HepG2 (cell line): ENCODE data around the gene BLVRA. TPM values are rescaled to one million over a fixed set of nuclear protein-coding genes. Genes with fewer than 3 reads are reported as not detected.

Source experiments
- ATAC-seq: fragments of 200-7000 bp; cut with Tn5 transposase; 3 replicates; pipeline ENCODE4 v1.9.1; 2020; ENCODE audit warnings: mild to moderate bottlenecking, moderate library complexity
- BruUV-seq: library from RNA; stranded (reverse); fragments of 400-500 nt; replicated peaks from 2 replicates; lab custom pipeline; 2021; lab: Mats Ljungman, UMichigan
- CTCF ChIA-PET: fragments of 300-600 bp; formaldehyde crosslinking; extraction: SDS; loops from one replicate; lab custom pipeline; 2021; ENCODE audit warnings: low total read pairs, inconsistent platforms, low intra/inter-chr PET ratio; lab: Yijun Ruan, JAX
- POLR2A ChIA-PET: fragments of 350-600 bp; sonication (Branson Sonifier 250); formaldehyde crosslinking; loops from one replicate; lab custom pipeline; 2020; ENCODE audit warnings: antibody characterized with exemption, inconsistent platforms; lab: Yijun Ruan, JAX
- DNase-seq: peaks from one replicate; pipeline ENCODE4 v3.0.0-alpha.2; 2015; ENCODE audit warnings: low spot score
- FAIRE-seq: peaks from 3 replicates; lab custom pipeline; 2011; peaks lifted over from hg19 to GRCh38; lab: Jason Lieb, UNC
- H2AFZ ChIP-seq: one replicate; pipeline ENCODE4 v1.6.1; 2011; ENCODE audit warnings: low read length, inconsistent platforms
- H3K27ac ChIP-seq: fragments of 300-600 bp; 3 replicates; pipeline ENCODE4 v1.8.0; 2011; ENCODE audit warnings: mixed run types, mild to moderate bottlenecking, mixed read lengths, low read length, inconsistent platforms; ENCODE audit not compliant: insufficient read depth; ENCODE audit errors: extremely low read length
- H3K27me3 ChIP-seq, 2 experiments: fragments of 200-600 bp in 1 of 2; 2 replicates in 1 of 2; 3 replicates in 1 of 2; pipeline versions ENCODE4 v1.6.0 to v1.8.0; 2011; ENCODE audit warnings: low read length in 2 of 2, mild to moderate bottlenecking in 2 of 2, moderate library complexity in 2 of 2, inconsistent platforms in 1 of 2; ENCODE audit not compliant: insufficient read depth in 2 of 2, control insufficient read depth in 1 of 2
- H3K36me3 ChIP-seq, 2 experiments: fragments of 200-600 bp in 1 of 2; replicated peaks in 1 of 2; 2 replicates in 1 of 2; 3 replicates in 1 of 2; pipeline versions ENCODE4 v1.5.1 to v1.8.0; 2011; ENCODE audit warnings: low read length in 2 of 2, inconsistent platforms in 1 of 2; ENCODE audit not compliant: insufficient read depth in 2 of 2, control insufficient read depth in 1 of 2
- H3K4me1 ChIP-seq: 2 replicates; pipeline ENCODE4 v1.5.1; 2012; ENCODE audit warnings: low read length, inconsistent platforms; ENCODE audit not compliant: insufficient read depth
- H3K4me2 ChIP-seq: 2 replicates; pipeline ENCODE4 v1.6.0; 2011; ENCODE audit warnings: low read depth, low read length, inconsistent platforms
- H3K4me3 ChIP-seq, 3 experiments: fragments of 200-600 bp in 1 of 3; sonication (generic), shearing (Covaris generic) in 1 of 3; replicated peaks in 1 of 3; 2 replicates each; pipeline ENCODE4 v1.5.1; 2011 to 2016; ENCODE audit warnings: low read length in 3 of 3, inconsistent platforms in 2 of 3, low read depth in 2 of 3, mild to moderate bottlenecking in 2 of 3, control low read depth in 1 of 3, mixed read lengths in 1 of 3; ENCODE audit not compliant: insufficient read depth in 1 of 3
- H3K79me2 ChIP-seq: one replicate; pipeline ENCODE4 v1.6.1; 2011; ENCODE audit warnings: low read length, inconsistent platforms; ENCODE audit not compliant: insufficient read depth
- H3K9ac ChIP-seq: 2 replicates; pipeline ENCODE4 v1.6.0; 2011; ENCODE audit warnings: mild to moderate bottlenecking, low read depth, low read length, inconsistent platforms; ENCODE audit not compliant: insufficient read depth
- H3K9me3 ChIP-seq: 2 replicates; pipeline ENCODE4 v1.5.1; 2012; ENCODE audit warnings: mild to moderate bottlenecking, low read length
- H4K20me1 ChIP-seq: 2 replicates; pipeline ENCODE4 v1.6.0; 2011; ENCODE audit warnings: inconsistent platforms, mild to moderate bottlenecking, low read length, moderate library complexity; ENCODE audit not compliant: insufficient read depth
- ATF7 ChIP-seq, 2 experiments: fragments of 450-650 bp in 1 of 2; sonication (generic) in 1 of 2; formaldehyde crosslinking in 1 of 2; IDR thresholded peaks; 2 replicates each; pipeline versions ENCODE4 v1.4.0 to v1.6.1; 2016 to 2020; ENCODE audit warnings: antibody characterized with exemption in 1 of 2, mild to moderate bottlenecking in 1 of 2, missing genetic modification reagents in 1 of 2
- DMTF1 ChIP-seq: sonication (generic); formaldehyde crosslinking; IDR thresholded peaks from 2 replicates; pipeline ENCODE4 v1.4.0; 2020; ENCODE audit warnings: mild to moderate bottlenecking, missing genetic modification reagents
- EP300 ChIP-seq, 3 experiments: sonication (generic) in 1 of 3; formaldehyde crosslinking in 1 of 3; IDR thresholded peaks; 2 replicates each; pipeline versions ENCODE4 v1.5.1 to v1.6.1; 2011 to 2020; ENCODE audit warnings: low read depth in 2 of 3, low read length in 2 of 3, borderline replicate concordance in 1 of 3, improper control_type of control experiment in 1 of 3, mild to moderate bottlenecking in 1 of 3, missing genetic modification reagents in 1 of 3, moderate library complexity in 1 of 3
- HOXA3 ChIP-seq: sonication (generic); formaldehyde crosslinking; IDR thresholded peaks from 2 replicates; pipeline ENCODE4 v1.5.0; 2020; ENCODE audit warnings: missing genetic modification reagents
- HOXA7 ChIP-seq: sonication (generic); formaldehyde crosslinking; IDR thresholded peaks from 2 replicates; pipeline ENCODE4 v1.8.1; 2022; ENCODE audit warnings: mild to moderate bottlenecking, missing genetic modification reagents, moderate library complexity
- JARID2 ChIP-seq: sonication (generic); formaldehyde crosslinking; IDR thresholded peaks from 2 replicates; pipeline ENCODE4 v1.8.1; 2023; ENCODE audit warnings: missing genetic modification reagents, inconsistent platforms; ENCODE audit not compliant: insufficient replicate concordance
- NR2C2 ChIP-seq: sonication (generic); formaldehyde crosslinking; IDR thresholded peaks from 2 replicates; pipeline ENCODE4 v1.4.0; 2020; ENCODE audit warnings: missing genetic modification reagents, mild to moderate bottlenecking, moderate library complexity, borderline replicate concordance
- NR2F1 ChIP-seq, 2 experiments: fragments of 450-650 bp in 1 of 2; formaldehyde crosslinking in 1 of 2; IDR thresholded peaks; 2 replicates each; pipeline versions ENCODE4 v1.5.0 to v1.6.1; 2016 to 2020; ENCODE audit warnings: mild to moderate bottlenecking in 1 of 2, missing compliant biosample characterization in 1 of 2, missing genetic modification reagents in 1 of 2, moderate library complexity in 1 of 2
- PRDM15 ChIP-seq: sonication (generic); formaldehyde crosslinking; IDR thresholded peaks from 2 replicates; pipeline ENCODE4 v1.4.0; 2020; ENCODE audit warnings: missing genetic modification reagents
- TAF1 ChIP-seq: sonication (generic); formaldehyde crosslinking; IDR thresholded peaks from 2 replicates; pipeline ENCODE4 v1.4.0; 2020; ENCODE audit warnings: missing genetic modification reagents
- ZNF556 ChIP-seq: sonication (generic); formaldehyde crosslinking; IDR thresholded peaks from 2 replicates; pipeline ENCODE4 v1.4.0; 2020; ENCODE audit warnings: mild to moderate bottlenecking, missing genetic modification reagents, borderline replicate concordance
- ZNF652 ChIP-seq: IDR thresholded peaks from 2 replicates; pipeline ENCODE4 v1.6.1; 2016; ENCODE audit warnings: low read depth, borderline replicate concordance
- ZNF703 ChIP-seq: sonication (generic); formaldehyde crosslinking; IDR thresholded peaks from 2 replicates; pipeline ENCODE4 v1.5.1; 2020; ENCODE audit warnings: missing genetic modification reagents, mild to moderate bottlenecking, moderate library complexity, borderline replicate concordance
- WGBS: methylation state at CpG from one replicate; pipeline ENCODE4 v1.1.6; 2017; ENCODE audit warnings: low lambda C conversion rate; 5-methylcytosine and 5-hydroxymethylcytosine counted together
- in situ Hi-C: cut with HindIII; loops from 2 replicates; pipeline ENCODE4 v1.10.0; 2017; ENCODE audit warnings: low pct_unique_long_range_greater_than_20kb; ENCODE audit not compliant: extremely low pct_ligation_motif_present
- intact Hi-C: fragments of 100-400 bp; cut with micrococcal nuclease; formaldehyde crosslinking; loops from one replicate; pipeline ENCODE4 v1.10.0; 2022; ENCODE audit not compliant: unreplicated experiment
- polyA plus RNA-seq, 8 experiments: library from polyadenylated mRNA; depleted of rRNA in 3 of 8; stranded (reverse) in 7 of 8; unstranded in 1 of 8; fragments of >200 nt; fragmentation: Illumina TruSeq in 4 of 8; extraction: Trizol in 4 of 8; gene quantifications; 2 replicates each; pipeline versions ENCODE4 v1.2.1 to v1.2.3, GENCODE V29; 2011 to 2016; ENCODE audit warnings: low read depth in 4 of 8, missing spikeins in 1 of 8, mixed read lengths in 1 of 8; ENCODE audit not compliant: insufficient read depth in 1 of 8
- total RNA-seq, 5 experiments: library from RNA; depleted of rRNA; stranded (reverse); fragments of >200 nt; fragmentation: Illumina TruSeq; extraction: Trizol; gene quantifications; 2 replicates each; pipeline ENCODE4 v1.2.3, GENCODE V29; 2016; ENCODE audit warnings: low read depth in 1 of 5
- TF ChIP-seq, protein P1 (sequence below): sonication (generic); formaldehyde crosslinking; conservative IDR thresholded peaks from 2 replicates; pipeline ENCODE4 v1.4.0; 2020; ENCODE audit warnings: missing genetic modification reagents

Gene BLVRA
- total and polyA plus RNA-seq, 2 of the 13 experiments (the other 11 are each of a cell fraction or from before 2014, with no cell fraction given) = 39.2 to 64.2 TPM

DNA sequence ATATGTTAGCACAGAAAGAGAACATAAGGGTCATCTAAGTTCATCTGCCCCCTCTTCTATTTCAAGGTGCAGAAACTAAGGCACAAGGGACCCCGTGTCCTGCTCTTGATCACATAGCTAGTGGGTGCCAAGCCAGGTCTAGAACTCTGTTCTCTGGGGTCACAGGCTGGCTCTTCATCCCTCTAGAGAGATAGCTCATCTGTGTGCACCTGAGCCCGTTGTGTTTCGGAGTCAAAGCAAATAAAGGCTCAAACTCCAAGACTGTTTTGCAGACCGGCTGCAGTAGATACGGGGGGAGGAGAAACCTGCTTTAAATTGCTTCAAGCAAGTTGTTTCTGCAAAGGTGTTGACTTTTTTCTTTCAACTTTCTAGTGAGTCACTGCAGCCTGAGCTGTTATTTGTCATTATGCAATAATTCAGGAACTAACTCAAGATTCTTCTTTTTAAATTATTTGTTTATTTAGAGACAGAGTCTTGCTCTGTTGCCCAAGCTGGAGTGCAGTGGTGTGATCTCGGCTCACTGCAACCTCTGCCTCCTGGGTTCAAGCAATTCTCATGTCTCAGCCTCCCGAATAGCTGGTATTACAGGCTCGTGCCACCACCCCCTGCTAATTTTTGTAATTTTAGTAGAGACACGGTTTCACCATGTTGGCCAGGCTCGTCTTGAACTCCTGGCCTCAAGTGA is 6.5 kb downstream of the BLVRA start:
- POLR2A ChIA-PET = interaction anchor here (0.6 to 3.2 kb wide), 6 partner anchors 14 to 1254 kb away, joined by 3 to 23 read pairs (median 6); partner anchors contain the start of genes COA1 and MRPS24
- peak overlapping the region in 2 of 3 experiments; percentile 45 to 47; a peak in 4 of 6 replicates for H3K4me3 ChIP-seq
- TF ChIP-seq JARID2 (CRISPR knock-in tag) (no peak), ZNF703 (CRISPR knock-in tag) (no peak), HOXA7 (no peak), DMTF1 (CRISPR knock-in tag) (no peak), NR2C2 (CRISPR knock-in tag) (0 out of 2 replicates have a peak, but pooled peaks have one; percentile 10), ZNF556 (CRISPR knock-in tag) (no peak), ATF7 (IDR thresholded peaks at IDR 0.05) (no peak), ATF7 (CRISPR knock-in tag; IDR thresholded peaks at IDR 0.05) (no peak), PRDM15 (CRISPR knock-in tag) (no peak), EP300 (IDR thresholded peaks at IDR 0.05; ENCODE audit: low read depth in 2 of 2, low read length in 2 of 2) (peak in 1 of 2 experiments; percentile 84; a peak in 2 of 4 replicates), EP300 (CRISPR knock-in tag; IDR thresholded peaks at IDR 0.05; ENCODE audit: borderline replicate concordance) (peak; percentile 61; the same call in 1 of the 2 replicates), TAF1 (CRISPR knock-in tag) (no peak), NR2F1 (CRISPR knock-in tag; IDR thresholded peaks at IDR 0.05) (no peak), ZNF652 (CRISPR knock-in tag) (no peak), HOXA3 (CRISPR knock-in tag) (no peak)
- TF ChIP-seq, protein P1, sequence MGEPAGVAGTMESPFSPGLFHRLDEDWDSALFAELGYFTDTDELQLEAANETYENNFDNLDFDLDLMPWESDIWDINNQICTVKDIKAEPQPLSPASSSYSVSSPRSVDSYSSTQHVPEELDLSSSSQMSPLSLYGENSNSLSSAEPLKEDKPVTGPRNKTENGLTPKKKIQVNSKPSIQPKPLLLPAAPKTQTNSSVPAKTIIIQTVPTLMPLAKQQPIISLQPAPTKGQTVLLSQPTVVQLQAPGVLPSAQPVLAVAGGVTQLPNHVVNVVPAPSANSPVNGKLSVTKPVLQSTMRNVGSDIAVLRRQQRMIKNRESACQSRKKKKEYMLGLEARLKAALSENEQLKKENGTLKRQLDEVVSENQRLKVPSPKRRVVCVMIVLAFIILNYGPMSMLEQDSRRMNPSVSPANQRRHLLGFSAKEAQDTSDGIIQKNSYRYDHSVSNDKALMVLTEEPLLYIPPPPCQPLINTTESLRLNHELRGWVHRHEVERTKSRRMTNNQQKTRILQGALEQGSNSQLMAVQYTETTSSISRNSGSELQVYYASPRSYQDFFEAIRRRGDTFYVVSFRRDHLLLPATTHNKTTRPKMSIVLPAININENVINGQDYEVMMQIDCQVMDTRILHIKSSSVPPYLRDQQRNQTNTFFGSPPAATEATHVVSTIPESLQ (CRISPR knock-in tag) = no peak

More for the DNA sequence above, 6.5 kb downstream of the BLVRA start:
- DNase-seq = peak; percentile 71
- Histone ChIP-seq H3K79me2 (peaks cover 25% of the 10 kb centered on the region), H3K9me3 (no peaks in the 10 kb centered on the region), H2AFZ (no peak overlapping the region), H3K9ac (peak overlapping the region; percentile 60), H3K4me2 (peak overlapping the region; percentile 87), H4K20me1 (no peaks in the 10 kb centered on the region), H3K27me3 (no peaks in the 10 kb centered on the region), H3K36me3 (no peaks in the 10 kb centered on the region), H3K27ac (peak overlapping the region; percentile 82), H3K4me1 (peaks cover 97% of the 10 kb centered on the region)
- intact Hi-C loops (loop anchor here (2.0 kb wide), 1 partner anchor 36 kb away; the partner anchor contains the start of gene COA1), in situ Hi-C loops (no loop called here)
- no TSS peak for BruUV-seq
- CTCF ChIA-PET = no interaction called here
- peak; percentile 61 for ATAC-seq
- no peak for FAIRE-seq
- WGBS = 17% methylated on average over 10 of the region's 10 CpGs
